Measurements from ENCODE around the gene EFCC1.

EFCC1 gene

GRCh38 chr3:129001101-129001805 lies at the start of gene EFCC1:
EFCC1 (plus strand) TSS chr3:129001304; CDS start chr3:129001629, 325 bp downstream.
- no peak for DNase-seq (ENCODE audit: extremely low spot score, insufficient read length, low read depth)

GRCh38 chr3:128956440-128956839 lies 44.7 kb upstream of the EFCC1 start:
- DNase-seq (ENCODE audit: extremely low spot score, insufficient read length, low read depth) (no peak), FAIRE-seq (no peak)

More at GRCh38 chr3:129001101-129001805, at the start of gene EFCC1:
- no peak for FAIRE-seq

GRCh38 chr3:128965280-128965679 lies 35.8 kb upstream of the EFCC1 start:
- FAIRE-seq (no peak), DNase-seq (ENCODE audit: extremely low spot score, insufficient read length, low read depth) (no peak)

GRCh38 chr3:128965818-128966217 lies 35.3 kb upstream of the EFCC1 start:
- no peak for FAIRE-seq

GRCh38 chr3:128967748-128968355 lies 33.3 kb upstream of the EFCC1 start:
- no peak for DNase-seq (ENCODE audit: extremely low spot score, insufficient read length, low read depth)
- no peak for FAIRE-seq

More at GRCh38 chr3:128965818-128966217, 35.3 kb upstream of the EFCC1 start:
- no peak for DNase-seq (ENCODE audit: extremely low spot score, insufficient read length, low read depth)

- DNase-seq (ENCODE audit: extremely low spot score, insufficient read length, low read depth), result peak; percentile 32
- peak; percentile 71 for FAIRE-seq
Observed at GRCh38 chr3:128969993-128970739, 30.9 kb upstream of the EFCC1 start.

- FAIRE-seq, result no peak
- DNase-seq (ENCODE audit: extremely low spot score, insufficient read length, low read depth), result no peak
Observed at GRCh38 chr3:128970740-128971047, 30.4 kb upstream of the EFCC1 start.

- DNase-seq (ENCODE audit: extremely low spot score, insufficient read length, low read depth), result no peak
- no peak for FAIRE-seq
Observed at GRCh38 chr3:128971421-128972100, 29.5 kb upstream of the EFCC1 start.

- FAIRE-seq, result no peak
- DNase-seq (ENCODE audit: extremely low spot score, insufficient read length, low read depth), result no peak
Observed at GRCh38 chr3:128973988-128974564, 27.0 kb upstream of the EFCC1 start.

GRCh38 chr3:128975276-128975675 lies 25.8 kb upstream of the EFCC1 start:
- no peak for FAIRE-seq
- no peak for DNase-seq (ENCODE audit: extremely low spot score, insufficient read length, low read depth)

GRCh38 chr3:128983293-128984069 lies 17.6 kb upstream of the EFCC1 start:
- no peak for DNase-seq (ENCODE audit: extremely low spot score, insufficient read length, low read depth)

GRCh38 chr3:128984596-128984995 lies 16.5 kb upstream of the EFCC1 start:
- FAIRE-seq, result no peak
- DNase-seq (ENCODE audit: extremely low spot score, insufficient read length, low read depth), result no peak

More at GRCh38 chr3:128983293-128984069, 17.6 kb upstream of the EFCC1 start:
- no peak for FAIRE-seq

GRCh38 chr3:128987302-128988100 lies 13.6 kb upstream of the EFCC1 start:
- no peak for FAIRE-seq
- no peak for DNase-seq (ENCODE audit: extremely low spot score, insufficient read length, low read depth)

GRCh38 chr3:128988286-128988685 lies 12.8 kb upstream of the EFCC1 start:
- FAIRE-seq, result no peak
- no peak for DNase-seq (ENCODE audit: extremely low spot score, insufficient read length, low read depth)

- DNase-seq (ENCODE audit: extremely low spot score, insufficient read length, low read depth) (no peak), FAIRE-seq (no peak)
Observed at GRCh38 chr3:128991355-128991895, 9.7 kb upstream of the EFCC1 start.

GRCh38 chr3:128992926-128993460 lies 8.1 kb upstream of the EFCC1 start:
- FAIRE-seq, result no peak

GRCh38 chr3:128993461-128994172 lies 7.5 kb upstream of the EFCC1 start, which contains the start of gene CFAP92:
CFAP92 (minus strand) TSS chr3:128994076; CDS start chr3:128993304, 772 bp downstream.
- FAIRE-seq, result peak; percentile 88

More at GRCh38 chr3:128992926-128993460, 8.1 kb upstream of the EFCC1 start:
- no peak for DNase-seq (ENCODE audit: extremely low spot score, insufficient read length, low read depth)

More at GRCh38 chr3:128993461-128994172, 7.5 kb upstream of the EFCC1 start, which contains the start of gene CFAP92:
- peak; percentile 84 for DNase-seq (ENCODE audit: extremely low spot score, insufficient read length, low read depth)
